Parathyroid adenoma (tissue), 2 donors: ENCODE results near the gene AZIN2.

ENCODE experiments used
- H2AFZ ChIP-seq: fragments of 300-600 bp; sonication (generic); one replicate; pipeline ENCODE4 v1.7.0; 2017; ENCODE audit warnings: antibody characterized with exemption, mild to moderate bottlenecking
- H3K27ac ChIP-seq: fragments of 300-600 bp; sonication (generic); one replicate; pipeline ENCODE4 v1.7.0; 2017
- H3K27me3 ChIP-seq: fragments of 300-600 bp; sonication (generic); one replicate; pipeline ENCODE4 v1.7.0; 2017; ENCODE audit warnings: low read length; ENCODE audit not compliant: control insufficient read depth, insufficient read depth
- H3K36me3 ChIP-seq: fragments of 300-600 bp; sonication (generic); one replicate; pipeline ENCODE4 v1.7.0; 2017; ENCODE audit warnings: low read length; ENCODE audit not compliant: control insufficient read depth, insufficient read depth
- H3K4me1 ChIP-seq: fragments of 300-600 bp; sonication (generic); one replicate; pipeline ENCODE4 v1.7.0; 2017; ENCODE audit warnings: control low read depth
- H3K4me2 ChIP-seq: fragments of 300-600 bp; sonication (generic); one replicate; pipeline ENCODE4 v1.7.0; 2017; ENCODE audit warnings: low read length
- H3K4me3 ChIP-seq: fragments of 300-600 bp; sonication (generic); one replicate; pipeline ENCODE4 v1.7.0; 2017; ENCODE audit warnings: low read depth, low read length
- H3K79me2 ChIP-seq: fragments of 300-600 bp; sonication (generic); one replicate; pipeline ENCODE4 v1.7.0; 2017; ENCODE audit warnings: control low read depth
- H3K9ac ChIP-seq: fragments of 300-600 bp; sonication (generic); one replicate; pipeline ENCODE4 v1.7.0; 2017; ENCODE audit warnings: mild to moderate bottlenecking
- H3K9me3 ChIP-seq: fragments of 300-600 bp; sonication (generic); one replicate; pipeline ENCODE4 v1.7.0; 2017; ENCODE audit warnings: low read length; ENCODE audit not compliant: control insufficient read depth
- CTCF ChIP-seq: fragments of 300-600 bp; sonication (generic); IDR thresholded peaks from one replicate; pipeline ENCODE4 v1.7.0; 2017; ENCODE audit warnings: antibody characterized with exemption, mild to moderate bottlenecking
- donor health status: primary hyperparathyroidism.

The AZIN2 gene

GRCh38 chr1:33080885-33081553, at the start of gene AZIN2:
Gene AZIN2, plus strand, starts transcription at chr1:33081153. Its CDS starts 1,097 bp downstream, at chr1:33082250.
- no peaks in the 10 kb centered on the region for H3K27me3 ChIP-seq
- peak within 1 kb of the TSS; percentile 79 for H3K4me3 ChIP-seq
- no peaks in the 10 kb centered on the region for H3K36me3 ChIP-seq
- no peaks in the 10 kb centered on the region for H3K4me1 ChIP-seq
- H3K9me3 ChIP-seq = no peaks in the 10 kb centered on the region
- no peak within 1 kb of the TSS for H3K27ac ChIP-seq
- TF ChIP-seq CTCF = no peak
- no peaks in the 10 kb centered on the region for H3K79me2 ChIP-seq
- peak within 1 kb of the TSS; percentile 93 for H3K4me2 ChIP-seq
- peak within 1 kb of the TSS; percentile 91 for H2AFZ ChIP-seq
- no peak within 1 kb of the TSS for H3K9ac ChIP-seq

- no peaks in the 10 kb centered on the region for H3K9me3 ChIP-seq
- H3K27ac ChIP-seq = no peak overlapping the region
- H2AFZ ChIP-seq = no peak overlapping the region
- H3K4me3 ChIP-seq = no peak overlapping the region
- no peaks in the 10 kb centered on the region for H3K36me3 ChIP-seq
- H3K4me2 ChIP-seq = no peak overlapping the region
- peaks cover 31% of the 10 kb centered on the region for H3K79me2 ChIP-seq
- peaks cover 8% of the 10 kb centered on the region for H3K4me1 ChIP-seq
- no peak for TF ChIP-seq CTCF
- H3K27me3 ChIP-seq = no peaks in the 10 kb centered on the region
- H3K9ac ChIP-seq = no peak overlapping the region
These were observed 49.4 kb upstream of the AZIN2 start for GRCh38 chr1:33031506-33031905.

- Histone ChIP-seq H3K4me2 (no peak overlapping the region), H3K27ac (no peak overlapping the region), H3K27me3 (no peaks in the 10 kb centered on the region), H2AFZ (no peak overlapping the region), H3K9me3 (no peaks in the 10 kb centered on the region), H3K9ac (no peak overlapping the region), H3K4me1 (peaks cover 8% of the 10 kb centered on the region), H3K36me3 (no peaks in the 10 kb centered on the region), H3K79me2 (peaks cover 32% of the 10 kb centered on the region), H3K4me3 (no peak overlapping the region)
- TF ChIP-seq CTCF = no peak
These were observed 48.7 kb upstream of the AZIN2 start for GRCh38 chr1:33032126-33032869.

GRCh38 chr1:33036051-33036525, 44.9 kb upstream of the AZIN2 start:
- peak overlapping the region; percentile 97 for H3K4me3 ChIP-seq
- H3K9ac ChIP-seq = no peak overlapping the region
- no peak for TF ChIP-seq CTCF
- no peaks in the 10 kb centered on the region for H3K9me3 ChIP-seq
- H3K4me1 ChIP-seq = peaks cover 8% of the 10 kb centered on the region
- H3K27ac ChIP-seq = peak overlapping the region; percentile 73
- H3K27me3 ChIP-seq = no peaks in the 10 kb centered on the region
- peak overlapping the region; percentile 87 for H3K4me2 ChIP-seq
- H3K79me2 ChIP-seq = peaks cover 30% of the 10 kb centered on the region
- H2AFZ ChIP-seq = peak overlapping the region; percentile 85
- H3K36me3 ChIP-seq = no peaks in the 10 kb centered on the region
